Endothelial cell of umbilical vein (primary cell): Measurements from ENCODE around the gene MEN1. TPM values are rescaled to one million over a fixed set of nuclear protein-coding genes. Genes with fewer than 3 reads are reported as not detected.

Experiments used
- BruUV-seq: library from RNA; stranded (reverse); fragments of 400-500 nt; replicated peaks from 2 replicates; lab custom pipeline; 2021; lab: Mats Ljungman, UMichigan
- CTCF ChIA-PET: fragments of 300-600, 350-600 bp; sonication (Branson Sonifier 250); formaldehyde crosslinking; loops from one replicate; lab custom pipeline; 2021; ENCODE audit warnings: antibody characterized with exemption, inconsistent platforms; lab: Charles Lee
- POLR2A ChIA-PET: fragments of 300-600, 350-600 bp; sonication (Branson Sonifier 250); formaldehyde crosslinking; loops from one replicate; lab custom pipeline; 2021; ENCODE audit warnings: antibody characterized with exemption, inconsistent platforms; lab: Charles Lee
- DNase-seq: peaks from one replicate; pipeline ENCODE4 v3.0.0-alpha.2; 2011; ENCODE audit warnings: low read depth, low spot score
- FAIRE-seq: peaks from 2 replicates; lab custom pipeline; 2011; peaks lifted over from hg19 to GRCh38; lab: Jason Lieb, UNC
- H2AFZ ChIP-seq: 2 replicates; pipeline ENCODE4 v1.6.0; 2012; ENCODE audit warnings: low read depth, low read length, control low read depth, inconsistent platforms
- H3K27ac ChIP-seq: 2 replicates; pipeline ENCODE4 v1.5.1; 2011; ENCODE audit warnings: low read depth, mild to moderate bottlenecking, control low read depth, low read length, moderate library complexity; ENCODE audit not compliant: insufficient read depth
- H3K27me3 ChIP-seq, 2 experiments: 2 replicates each; pipeline versions ENCODE4 v1.6.0 to v1.6.1; 2011; ENCODE audit warnings: low read length in 2 of 2, mixed read lengths in 1 of 2; ENCODE audit not compliant: control insufficient read depth in 2 of 2, insufficient read depth in 2 of 2
- H3K36me3 ChIP-seq, 2 experiments: 2 replicates in 1 of 2; 3 replicates in 1 of 2; pipeline ENCODE4 v1.5.1; 2011; ENCODE audit warnings: low read length in 2 of 2, mild to moderate bottlenecking in 1 of 2, moderate library complexity in 1 of 2; ENCODE audit not compliant: control insufficient read depth in 2 of 2, insufficient read depth in 2 of 2; ENCODE audit errors: extremely low read depth in 1 of 2
- H3K4me1 ChIP-seq: 3 replicates; pipeline ENCODE4 v1.5.1; 2011; ENCODE audit warnings: mild to moderate bottlenecking, low read length; ENCODE audit not compliant: control insufficient read depth, insufficient read depth; ENCODE audit errors: extremely low read depth
- H3K4me2 ChIP-seq: 2 replicates; pipeline ENCODE4 v1.6.1; 2011; ENCODE audit warnings: low read length, control low read depth, mixed read lengths; ENCODE audit not compliant: insufficient read depth
- H3K4me3 ChIP-seq, 3 experiments: fragments of 200-600 bp in 1 of 3; sonication (generic), shearing (Covaris generic) in 1 of 3; replicated peaks in 1 of 3; 2 replicates each; pipeline ENCODE4 v1.5.1; 2011 to 2016; ENCODE audit warnings: control low read depth in 3 of 3, low read length in 3 of 3, mild to moderate bottlenecking in 2 of 3, inconsistent platforms in 1 of 3, low read depth in 1 of 3, moderate library complexity in 1 of 3; ENCODE audit not compliant: insufficient read depth in 1 of 3
- H3K79me2 ChIP-seq: 2 replicates; pipeline ENCODE4 v1.6.0; 2012; ENCODE audit warnings: low read length, inconsistent platforms; ENCODE audit not compliant: control insufficient read depth, insufficient read depth
- H3K9ac ChIP-seq: replicated peaks from 2 replicates; pipeline ENCODE3; 2011; ENCODE audit warnings: low read length, control low read depth; ENCODE audit not compliant: insufficient read depth; ENCODE audit errors: extremely low read depth
- H3K9me1 ChIP-seq: replicated peaks from 3 replicates; pipeline ENCODE4 v1.6.0; 2011; ENCODE audit warnings: mild to moderate bottlenecking, low read length; ENCODE audit not compliant: control insufficient read depth, insufficient read depth; ENCODE audit errors: extremely low read depth
- H3K9me3 ChIP-seq: replicated peaks from 2 replicates; pipeline ENCODE4 v1.5.1; 2012; ENCODE audit warnings: low read length, inconsistent platforms; ENCODE audit not compliant: control insufficient read depth, insufficient read depth
- H4K20me1 ChIP-seq: replicated peaks from 2 replicates; pipeline ENCODE3; 2011; ENCODE audit warnings: mild to moderate bottlenecking, low read length; ENCODE audit not compliant: control insufficient read depth, insufficient read depth; ENCODE audit errors: extremely low read depth
- EZH2 ChIP-seq: IDR thresholded peaks from 2 replicates; pipeline ENCODE4 v1.6.1; 2012; ENCODE audit warnings: borderline replicate concordance, low read depth, mild to moderate bottlenecking, moderate library complexity, low read length, inconsistent platforms; ENCODE audit not compliant: severe bottlenecking
- FOS ChIP-seq: IDR thresholded peaks from 2 replicates; pipeline ENCODE4 v1.6.1; 2011; ENCODE audit warnings: mild to moderate bottlenecking, low read length, moderate library complexity, borderline replicate concordance; ENCODE audit not compliant: insufficient read depth
- GATA2 ChIP-seq: IDR thresholded peaks from 2 replicates; pipeline ENCODE4 v1.7.0; 2011; ENCODE audit warnings: low read depth, mild to moderate bottlenecking, moderate library complexity, mixed read lengths, low read length; ENCODE audit not compliant: insufficient read length, insufficient read depth
- JUN ChIP-seq: IDR thresholded peaks from 2 replicates; pipeline ENCODE4 v1.6.1; 2011; ENCODE audit warnings: borderline replicate concordance, low read depth; ENCODE audit not compliant: insufficient read length, insufficient read depth
- MYC ChIP-seq: IDR thresholded peaks from one replicate; pipeline ENCODE4 v1.6.1; 2011; ENCODE audit warnings: mild to moderate bottlenecking, low read depth, low read length
- POLR2A ChIP-seq: IDR thresholded peaks from 2 replicates; pipeline ENCODE4 v1.6.1; 2012; ENCODE audit warnings: low read depth, mild to moderate bottlenecking, control low read depth, low read length
- POLR2AphosphoS5 ChIP-seq: IDR thresholded peaks from 2 replicates; pipeline ENCODE4 v1.6.1; 2012; ENCODE audit warnings: low read depth, mild to moderate bottlenecking, control low read depth, low read length, moderate library complexity; ENCODE audit not compliant: insufficient read depth
- dilution Hi-C: fragments of 300-500 bp; cut with MboI; formaldehyde crosslinking; loops from one replicate; pipeline ENCODE4 v1.15.0; 2019; ENCODE audit warnings: low sequenced_read_pairs; ENCODE audit not compliant: extremely low pct_ligation_motif_present
- intact Hi-C: fragments of 100-400 bp; cut with micrococcal nuclease; formaldehyde crosslinking; loops from one replicate; pipeline ENCODE4 v1.10.0; 2022
- polyA plus RNA-seq, 4 experiments: library from polyadenylated mRNA; depleted of rRNA in 3 of 4; stranded (reverse) in 3 of 4; unstranded in 1 of 4; fragments of >200 nt; gene quantifications; 2 replicates each; pipeline versions ENCODE4 v1.2.1 to v1.2.3, GENCODE V29; 2011 to 2012; ENCODE audit warnings: missing spikeins in 1 of 4
- total RNA-seq: library from RNA; stranded (reverse); gene quantifications from 2 replicates; pipeline ENCODE4 v1.2.3, GENCODE V29; 2021
- TF ChIP-seq, protein P1 (sequence below), 2 donors: IDR thresholded peaks; 1 replicate in 1 of 2; 2 replicates in 1 of 2; pipeline ENCODE4 v1.5.1; 2011; ENCODE audit warnings: low read length in 2 of 2, mild to moderate bottlenecking in 2 of 2, moderate library complexity in 2 of 2, control low read depth in 1 of 2, inconsistent platforms in 1 of 2, low read depth in 1 of 2; ENCODE audit not compliant: insufficient read depth in 1 of 2; ENCODE audit errors: extremely low read depth in 1 of 2
- TF ChIP-seq, protein P2 (sequence below): IDR thresholded peaks from 2 replicates; pipeline ENCODE4 v1.6.1; 2011; ENCODE audit not compliant: insufficient read depth, insufficient read length

The MEN1 gene
- total and polyA plus RNA-seq, 2 donors (not counting 3 experiments of a cell fraction or from before 2014, with no cell fraction given): 41.1 to 43.1 TPM

DNA sequence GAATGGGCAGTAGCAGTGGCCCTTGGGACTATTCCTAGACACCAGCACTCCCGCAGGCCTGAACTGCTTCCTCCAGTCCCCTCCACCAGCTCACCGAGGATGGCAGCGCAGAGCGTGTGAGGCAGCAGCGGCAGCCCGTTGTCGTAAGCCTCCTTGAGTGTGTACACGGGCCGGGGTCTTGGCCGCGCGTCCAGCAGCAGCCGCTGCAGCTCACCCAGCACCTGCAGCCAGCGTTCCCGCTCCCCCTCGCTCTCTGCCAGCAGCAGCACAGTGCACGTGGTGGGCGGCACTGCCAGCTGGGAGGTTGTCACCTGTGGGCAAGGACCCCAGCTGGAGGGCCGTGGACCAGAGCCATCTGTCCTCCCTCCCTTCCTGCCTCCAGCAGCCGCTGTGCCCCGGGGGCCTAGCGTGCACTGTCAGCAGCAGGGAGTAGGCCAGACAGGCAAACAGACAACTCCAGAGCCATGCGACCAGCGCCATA, 21.1 kb upstream of the MEN1 start:
- DNase-seq (no peak), FAIRE-seq (no peak)
- H3K36me3 ChIP-seq: no peaks in the 10 kb centered on the region
- intact Hi-C loops (no loop called here), dilution Hi-C loops (no loop called here)
- H3K4me3 ChIP-seq: no peak overlapping the region
- no peaks in the 10 kb centered on the region for H3K9me1 ChIP-seq
- CTCF ChIA-PET: interaction anchor here (1.2 kb wide), 1 partner anchor 44 kb away, joined by 4 read pairs; no protein-coding TSS in a partner anchor
- no peak overlapping the region for H3K4me2 ChIP-seq
- H3K27ac ChIP-seq: no peak overlapping the region
- H3K27me3 ChIP-seq: no peaks in the 10 kb centered on the region
- no peaks in the 10 kb centered on the region for H3K4me1 ChIP-seq
- no peaks in the 10 kb centered on the region for H4K20me1 ChIP-seq
- no peak overlapping the region for H3K9ac ChIP-seq
- no peak overlapping the region for H2AFZ ChIP-seq
- POLR2A ChIA-PET: no interaction called here
- no peak for TF ChIP-seq MYC
- no peak for TF ChIP-seq EZH2
- TF ChIP-seq POLR2AphosphoS5: no peak
- TF ChIP-seq, protein P1, sequence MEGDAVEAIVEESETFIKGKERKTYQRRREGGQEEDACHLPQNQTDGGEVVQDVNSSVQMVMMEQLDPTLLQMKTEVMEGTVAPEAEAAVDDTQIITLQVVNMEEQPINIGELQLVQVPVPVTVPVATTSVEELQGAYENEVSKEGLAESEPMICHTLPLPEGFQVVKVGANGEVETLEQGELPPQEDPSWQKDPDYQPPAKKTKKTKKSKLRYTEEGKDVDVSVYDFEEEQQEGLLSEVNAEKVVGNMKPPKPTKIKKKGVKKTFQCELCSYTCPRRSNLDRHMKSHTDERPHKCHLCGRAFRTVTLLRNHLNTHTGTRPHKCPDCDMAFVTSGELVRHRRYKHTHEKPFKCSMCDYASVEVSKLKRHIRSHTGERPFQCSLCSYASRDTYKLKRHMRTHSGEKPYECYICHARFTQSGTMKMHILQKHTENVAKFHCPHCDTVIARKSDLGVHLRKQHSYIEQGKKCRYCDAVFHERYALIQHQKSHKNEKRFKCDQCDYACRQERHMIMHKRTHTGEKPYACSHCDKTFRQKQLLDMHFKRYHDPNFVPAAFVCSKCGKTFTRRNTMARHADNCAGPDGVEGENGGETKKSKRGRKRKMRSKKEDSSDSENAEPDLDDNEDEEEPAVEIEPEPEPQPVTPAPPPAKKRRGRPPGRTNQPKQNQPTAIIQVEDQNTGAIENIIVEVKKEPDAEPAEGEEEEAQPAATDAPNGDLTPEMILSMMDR (IDR thresholded peaks at IDR 0.05; ENCODE audit: extremely low read depth in 1 of 2, insufficient read depth in 1 of 2, low read depth in 1 of 2, low read length in 2 of 2): no peak
- no peak for TF ChIP-seq JUN
- no peak for TF ChIP-seq FOS
- TF ChIP-seq POLR2A: no peak
- TF ChIP-seq, protein P2, sequence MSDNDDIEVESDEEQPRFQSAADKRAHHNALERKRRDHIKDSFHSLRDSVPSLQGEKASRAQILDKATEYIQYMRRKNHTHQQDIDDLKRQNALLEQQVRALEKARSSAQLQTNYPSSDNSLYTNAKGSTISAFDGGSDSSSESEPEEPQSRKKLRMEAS: no peak
- TF ChIP-seq GATA2: no peak
- no peaks in the 10 kb centered on the region for H3K79me2 ChIP-seq
- BruUV-seq: no TSS peak
- H3K9me3 ChIP-seq: no peaks in the 10 kb centered on the region
